ENCODE data around the gene VPS13D. TPM values are rescaled to one million over a fixed set of nuclear protein-coding genes. Genes with fewer than 3 reads are reported as not detected.
"Not testable (repeated sequence)": the region's sequence is repeated elsewhere in the genome, so short reads cannot be mapped to it uniquely, and the experiment has no call there.

VPS13D gene
- total RNA-seq, 1 donor from 2014 or later, result 24.4 TPM

- DNase-seq (ENCODE audit: low read depth, low spot score), result no peak
These were observed 307.5 kb downstream of the VPS13D start for GRCh38 chr1:12537294-12537693.

- no peak for DNase-seq (ENCODE audit: low read depth, low spot score)
These were observed 308.2 kb downstream of the VPS13D start for GRCh38 chr1:12537906-12538461.

DNA sequence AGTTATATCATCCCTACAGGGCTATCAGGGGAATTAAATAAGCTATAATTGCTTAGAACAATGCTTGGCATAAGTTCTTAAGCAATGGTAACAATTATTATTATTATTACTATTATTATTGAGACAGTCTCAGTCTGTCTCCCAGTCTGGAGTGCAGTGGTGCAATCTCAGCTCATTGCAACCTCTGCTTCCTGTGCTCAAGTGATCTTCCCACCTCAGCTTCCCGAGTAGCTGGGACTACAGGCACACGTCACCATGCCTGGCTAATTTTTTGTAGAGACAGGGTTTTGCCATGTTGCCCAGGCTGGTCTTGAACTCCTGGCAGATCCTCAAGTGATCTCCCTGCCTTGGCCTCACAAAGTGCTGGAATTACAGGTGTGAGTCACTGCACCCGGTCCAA lies 308.7 kb downstream of the VPS13D start:
- not testable (repeated sequence) for DNase-seq (ENCODE audit: low read depth, low spot score)

GRCh38 chr1:12539320-12539704 lies 309.5 kb downstream of the VPS13D start:
- DNase-seq (ENCODE audit: low read depth, low spot score), result no peak

- no peak for DNase-seq (ENCODE audit: low read depth, low spot score)
These were observed 310.1 kb downstream of the VPS13D start for GRCh38 chr1:12539705-12540579.

DNA sequence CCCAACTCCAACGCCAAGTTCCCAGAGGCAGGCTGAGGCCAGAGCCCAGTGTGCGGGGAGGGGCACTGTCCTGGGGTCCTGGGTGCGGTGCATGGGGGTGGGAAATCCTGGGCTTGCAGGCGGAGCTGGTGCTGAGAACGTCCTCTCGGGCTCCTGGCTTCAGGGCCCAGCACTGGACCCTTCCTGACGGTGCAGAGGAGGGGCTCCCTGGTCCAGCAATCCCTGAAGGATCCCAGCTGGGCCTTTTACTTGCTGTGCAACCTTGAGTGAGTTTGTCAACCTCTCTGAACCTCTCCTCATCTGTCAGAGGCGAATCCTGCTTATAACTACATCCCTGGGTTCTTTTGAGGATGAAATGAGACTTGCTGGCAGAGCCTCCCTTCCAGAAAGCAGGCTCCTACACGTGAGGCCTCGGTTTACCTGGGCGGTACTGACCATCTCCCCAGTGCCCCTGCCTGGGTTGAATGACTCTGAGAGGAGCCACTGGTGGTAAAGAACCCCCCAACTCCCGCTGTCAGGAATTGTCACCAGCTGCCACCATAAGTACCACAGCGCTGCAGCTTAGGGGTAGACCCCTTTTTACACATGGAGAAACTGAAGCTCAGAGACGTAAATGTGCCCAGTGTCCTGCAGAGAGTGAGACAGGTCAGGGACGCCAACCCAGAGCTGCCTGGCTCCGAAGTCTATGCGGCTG lies 310.9 kb downstream of the VPS13D start:
- DNase-seq (ENCODE audit: low read depth, low spot score), result no peak

GRCh38 chr1:12541274-12542137 lies 311.7 kb downstream of the VPS13D start:
- no peak for DNase-seq (ENCODE audit: low read depth, low spot score)

DNA sequence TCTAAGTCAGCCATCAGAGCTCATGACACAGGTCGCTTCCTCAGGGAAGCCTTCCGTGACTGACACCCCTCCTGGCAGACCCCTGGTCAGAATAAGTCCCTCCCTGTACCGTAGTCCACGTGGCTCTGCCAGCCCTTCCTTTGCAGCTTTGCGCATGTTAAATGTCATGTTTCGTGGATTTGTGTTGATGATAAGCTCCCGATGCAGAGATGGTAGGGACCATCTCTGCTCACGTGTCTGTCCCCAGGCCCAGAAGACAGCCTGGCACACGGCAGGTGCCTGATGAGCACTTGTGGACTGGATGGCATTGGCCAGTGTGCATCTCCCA lies 312.3 kb downstream of the VPS13D start:
- no peak for DNase-seq (ENCODE audit: low read depth, low spot score)

- DNase-seq (ENCODE audit: low read depth, low spot score), result no peak
These were observed 313.1 kb downstream of the VPS13D start for GRCh38 chr1:12542616-12543592.

DNA sequence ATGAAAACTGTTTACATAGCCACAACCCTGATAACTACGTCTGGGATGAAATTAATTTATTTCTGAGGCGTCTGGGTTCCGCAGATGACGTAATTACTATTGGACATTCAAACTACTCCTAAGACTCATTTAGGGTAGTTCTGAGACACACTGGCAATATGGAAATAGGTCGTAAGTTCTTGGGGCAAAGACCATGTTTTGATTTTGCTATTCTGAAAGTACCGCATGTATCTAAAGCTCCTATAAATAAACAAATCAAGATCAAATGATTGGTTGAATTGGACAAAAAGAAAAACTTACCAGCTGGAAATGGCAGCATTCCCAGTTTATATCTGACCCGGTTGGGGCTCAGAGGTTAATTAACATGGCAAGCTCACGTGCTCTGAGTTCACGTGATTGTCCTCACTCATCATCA lies 313.9 kb downstream of the VPS13D start:
- no peak for DNase-seq (ENCODE audit: low read depth, low spot score)

DNA sequence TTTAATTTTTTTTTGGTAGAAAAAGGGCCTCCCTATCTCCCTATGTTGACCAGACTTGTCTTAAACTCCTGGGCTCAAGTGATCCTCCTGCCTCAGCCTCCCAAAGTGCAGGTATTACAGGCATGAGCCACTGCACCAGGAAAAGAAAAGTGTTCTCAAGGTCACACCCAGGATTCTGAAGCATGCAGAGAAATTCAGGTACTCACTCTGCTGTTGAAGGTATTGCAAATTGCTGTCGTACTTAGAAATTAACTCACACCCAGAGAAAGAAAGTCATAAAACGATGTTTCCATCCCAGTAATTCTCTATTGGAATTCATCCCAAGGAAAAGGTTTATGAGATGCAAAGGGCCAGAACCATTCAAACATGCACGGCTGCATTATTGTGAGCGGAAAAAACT lies 314.5 kb downstream of the VPS13D start:
- DNase-seq (ENCODE audit: low read depth, low spot score), result no peak

DNA sequence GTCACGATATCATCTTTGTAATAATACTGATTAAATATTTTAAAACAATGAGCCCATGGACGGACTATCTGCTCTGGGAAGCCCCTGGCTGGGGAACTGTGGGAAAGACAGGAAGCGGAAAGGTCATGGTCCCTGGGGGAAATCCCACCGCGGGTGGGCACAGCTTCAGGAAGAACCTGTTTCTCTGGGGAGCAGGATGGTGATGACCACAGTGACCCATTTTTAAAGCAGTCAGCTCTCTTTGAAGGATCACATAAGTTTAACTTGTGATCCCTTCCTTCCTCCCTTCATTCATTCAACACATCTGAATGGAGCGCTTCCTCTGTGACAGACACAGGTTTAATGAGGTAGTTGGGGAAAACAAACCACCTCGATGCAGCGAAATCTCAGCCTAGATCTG lies 315.2 kb downstream of the VPS13D start:
- DNase-seq (ENCODE audit: low read depth, low spot score), result peak; percentile 43

DNA sequence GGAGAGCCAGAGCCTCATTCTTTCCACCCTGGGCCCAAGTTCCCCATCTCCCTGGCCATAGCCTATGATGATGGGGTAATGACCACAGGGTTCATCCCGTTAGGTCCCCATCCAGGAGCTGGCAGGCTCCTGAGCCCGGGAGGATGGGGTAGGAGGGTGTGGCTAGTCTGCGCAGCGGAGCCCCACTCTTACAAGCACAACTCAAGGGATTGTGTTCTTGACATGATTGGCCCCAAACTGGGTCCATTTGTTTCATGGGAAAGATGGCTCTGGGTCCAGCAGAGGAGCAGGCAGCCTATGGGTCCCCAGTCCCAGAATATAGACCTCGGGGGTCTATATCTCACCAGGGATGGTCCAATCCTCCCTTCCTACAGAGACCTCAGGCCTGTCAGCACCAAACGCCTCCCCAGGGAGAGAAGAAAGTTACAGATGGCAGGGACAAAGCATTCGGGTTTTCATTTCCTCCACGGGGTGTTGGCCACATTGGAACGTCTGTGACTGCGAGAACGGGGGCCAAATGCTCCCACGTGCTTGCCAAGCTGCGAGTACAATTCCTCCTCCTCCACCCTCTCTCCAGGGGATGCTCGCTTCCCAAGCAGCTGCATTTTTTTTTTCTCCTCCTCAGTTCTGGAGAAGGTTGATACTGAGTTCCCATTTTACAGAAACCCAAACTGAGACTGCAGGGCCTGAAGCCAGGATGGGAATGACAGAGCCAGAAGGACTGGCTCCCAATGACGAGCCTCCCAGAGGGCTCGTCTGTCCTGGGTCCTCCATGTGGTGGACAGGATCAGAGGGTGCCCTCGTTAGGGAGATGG lies 317.1 kb downstream of the VPS13D start:
- no peak for DNase-seq (ENCODE audit: low read depth, low spot score)

DNA sequence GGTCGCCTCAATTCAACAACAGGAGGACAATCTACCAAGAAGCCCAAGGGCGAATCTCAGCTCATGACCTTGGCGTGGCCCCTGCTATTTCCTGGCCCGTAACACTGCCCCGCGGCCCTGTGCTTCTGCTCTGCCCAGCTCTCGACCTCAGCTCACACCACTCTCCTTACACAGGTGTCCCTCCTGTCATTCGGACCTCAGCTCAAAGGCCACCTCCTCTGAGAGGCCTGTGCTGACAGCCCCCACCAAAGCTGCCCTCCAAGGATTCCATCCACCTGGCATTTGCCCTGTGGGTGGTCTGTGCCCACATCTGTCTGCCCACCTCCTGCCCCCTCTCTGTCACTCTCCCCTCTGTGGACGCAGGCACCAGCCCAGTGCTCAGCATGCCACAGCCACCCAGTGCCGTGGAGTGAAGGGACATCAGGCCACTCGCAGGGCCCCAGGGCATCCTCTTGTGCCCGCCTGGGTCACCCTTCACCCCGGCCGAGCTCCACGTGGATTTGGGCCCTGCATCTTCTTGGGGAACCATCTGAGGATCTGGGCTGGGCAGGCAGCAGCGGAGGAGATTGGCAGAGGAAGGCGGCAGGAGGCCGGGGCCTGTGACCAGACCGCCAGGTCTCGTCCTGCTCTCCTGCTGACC lies 317.9 kb downstream of the VPS13D start:
- DNase-seq (ENCODE audit: low read depth, low spot score), result no peak

GRCh38 chr1:12548279-12548972 lies 318.6 kb downstream of the VPS13D start:
- no peak for DNase-seq (ENCODE audit: low read depth, low spot score)

DNA sequence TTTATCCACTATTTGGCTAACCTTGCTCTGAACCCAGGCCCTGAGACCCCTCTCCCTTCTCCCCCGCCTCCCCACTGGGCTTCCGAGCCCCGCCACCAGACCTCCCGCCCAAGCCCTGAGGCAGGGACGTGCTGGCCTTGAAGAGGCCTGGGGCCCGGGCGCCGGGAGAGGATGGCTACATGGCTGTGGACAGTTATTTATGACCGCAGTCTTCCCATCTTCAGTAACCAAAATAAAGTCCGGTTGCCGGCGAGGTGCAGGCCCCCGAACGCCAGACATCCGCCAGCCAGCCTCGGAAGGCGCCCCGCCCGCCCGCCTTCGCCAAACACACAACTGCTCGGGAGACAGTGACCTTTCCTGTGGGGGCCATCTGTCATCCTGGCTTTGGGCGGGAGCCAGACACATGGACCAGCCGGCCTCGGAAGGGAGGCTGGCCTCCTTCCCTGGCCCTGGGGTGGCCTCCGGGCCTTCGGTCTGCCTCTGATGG lies 319.2 kb downstream of the VPS13D start:
- DNase-seq (ENCODE audit: low read depth, low spot score), result no peak

GRCh38 chr1:12549460-12550349 lies 319.9 kb downstream of the VPS13D start:
- DNase-seq (ENCODE audit: low read depth, low spot score), result peak; percentile 67

Data from pulmonary artery endothelial cell (primary cell).